DMS79 treated with DMSO at 0.1 percent for 48 hours (cell line): Measurements from ENCODE around the gene DDX3X.
"Not testable (repeated sequence)": the region's sequence is repeated elsewhere in the genome, so short reads cannot be mapped to it uniquely, and the experiment has no call there.

Experiments
- DNase-seq: peaks from one replicate; lab custom pipeline; 2025; lab: John Stamatoyannopoulos, UW

The DDX3X gene

DNA sequence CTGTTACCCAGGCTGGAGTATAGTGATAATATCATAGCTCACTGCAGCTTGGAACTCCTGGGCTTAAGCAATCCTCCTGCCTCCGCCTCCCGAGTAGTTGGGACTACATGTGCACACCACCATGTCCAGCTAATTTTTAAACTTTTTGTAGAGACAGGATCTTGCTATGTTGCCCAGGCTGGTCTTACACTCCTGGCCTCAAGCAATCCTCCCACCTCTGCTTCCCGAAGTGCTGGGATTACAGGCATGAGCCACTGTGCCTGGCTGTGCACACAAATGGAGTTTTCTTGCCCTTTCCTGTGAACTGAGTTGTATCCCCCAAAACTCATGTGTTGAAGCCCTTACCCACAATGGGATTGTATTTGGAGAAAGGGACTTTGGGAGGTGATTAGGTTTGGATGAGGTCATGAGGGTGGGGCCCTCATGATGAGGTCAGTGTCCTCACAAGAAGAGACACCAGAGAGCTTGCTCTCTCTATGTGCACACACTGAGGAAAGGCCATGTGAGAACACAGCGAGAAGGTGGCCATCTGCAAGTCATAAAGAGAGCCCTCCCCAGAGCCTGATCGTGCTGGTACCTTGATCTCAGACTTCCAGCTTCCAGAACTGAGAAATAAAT, 40.1 kb downstream of the DDX3X start:
- DNase-seq: no peak

DNA sequence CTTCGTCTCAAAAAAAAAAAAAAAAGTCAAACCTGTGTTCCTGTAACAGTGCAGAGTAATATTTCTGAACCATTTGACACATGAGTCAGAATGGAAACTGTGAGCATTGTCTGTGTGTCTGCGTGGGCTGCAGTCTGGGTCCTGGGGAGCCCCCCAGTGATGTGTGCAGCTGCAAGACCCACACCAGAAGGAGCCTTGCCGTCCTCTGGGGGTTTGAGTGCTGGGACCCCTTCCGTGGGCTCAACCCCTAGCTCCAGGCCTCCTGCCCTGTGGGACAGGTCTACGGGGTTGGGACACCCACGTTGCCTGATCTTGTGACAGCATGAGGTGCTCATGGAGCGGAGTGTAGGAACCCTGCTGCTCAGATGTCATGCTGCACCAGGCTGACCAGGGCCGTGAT, 43.7 kb downstream of the DDX3X start:
- DNase-seq: no peak

DNA sequence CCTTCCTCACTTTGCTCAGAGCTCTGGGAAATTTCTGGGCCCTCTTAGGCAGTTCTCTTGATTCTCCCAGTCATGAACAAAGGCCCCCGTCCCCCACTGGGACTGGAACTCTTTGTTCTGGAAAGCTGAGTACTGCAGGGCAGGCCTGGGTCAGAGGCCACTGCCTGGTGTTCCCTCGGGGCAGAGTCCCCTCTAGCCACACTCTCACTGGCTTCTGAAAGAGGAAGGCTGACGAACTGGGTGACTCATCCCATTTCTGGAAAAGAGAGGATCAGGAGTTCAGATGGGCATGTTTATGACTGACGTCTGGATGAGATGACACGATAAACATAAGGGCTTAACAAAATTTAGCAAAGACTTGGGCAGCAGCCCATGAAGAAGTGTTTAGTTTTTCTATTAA, 47.7 kb downstream of the DDX3X start:
- no peak for DNase-seq

DNA sequence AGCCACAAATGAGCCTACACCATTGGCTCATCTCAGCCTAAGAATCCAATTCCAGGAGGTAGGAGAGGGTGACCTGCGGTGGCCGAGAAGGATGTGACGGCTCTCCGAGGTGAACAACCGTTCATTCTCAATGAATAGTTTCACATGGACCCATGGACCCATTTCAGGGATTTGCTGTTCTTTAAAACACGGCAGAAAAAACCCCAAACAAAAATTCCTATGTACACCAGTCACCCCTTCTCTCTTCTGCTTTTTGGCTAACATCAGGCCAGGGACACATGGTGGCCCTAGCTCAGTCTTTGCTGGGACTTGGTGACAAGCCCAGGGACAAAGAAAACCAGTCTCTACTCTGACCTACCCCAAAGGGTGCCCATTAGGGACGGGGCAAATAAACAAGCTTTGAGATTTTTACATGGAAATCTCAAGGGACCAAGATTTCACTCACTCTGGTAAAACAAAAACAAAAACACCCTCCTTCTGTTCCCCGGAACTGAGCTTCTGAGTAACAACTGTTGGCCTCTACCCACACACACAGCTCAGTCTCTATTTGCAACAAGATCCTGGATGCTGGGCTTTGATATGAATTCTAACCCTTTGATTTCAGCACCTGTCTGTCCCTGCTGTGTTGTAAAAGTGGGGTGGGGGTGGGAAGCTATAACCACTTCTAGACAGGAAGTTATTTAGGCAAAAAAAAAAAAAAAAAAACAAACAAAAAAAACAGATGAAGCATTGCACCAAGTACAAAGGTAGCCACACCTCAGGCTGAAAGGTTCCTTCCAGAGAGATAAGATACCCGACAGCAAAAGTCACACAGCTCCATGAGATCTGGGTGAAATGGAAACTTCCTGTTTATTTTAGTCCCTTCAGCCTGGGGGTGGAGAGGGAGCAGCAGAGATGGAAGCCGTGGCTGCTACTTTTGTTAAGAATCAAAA, 49.0 kb downstream of the DDX3X start:
- DNase-seq: no peak

DNA sequence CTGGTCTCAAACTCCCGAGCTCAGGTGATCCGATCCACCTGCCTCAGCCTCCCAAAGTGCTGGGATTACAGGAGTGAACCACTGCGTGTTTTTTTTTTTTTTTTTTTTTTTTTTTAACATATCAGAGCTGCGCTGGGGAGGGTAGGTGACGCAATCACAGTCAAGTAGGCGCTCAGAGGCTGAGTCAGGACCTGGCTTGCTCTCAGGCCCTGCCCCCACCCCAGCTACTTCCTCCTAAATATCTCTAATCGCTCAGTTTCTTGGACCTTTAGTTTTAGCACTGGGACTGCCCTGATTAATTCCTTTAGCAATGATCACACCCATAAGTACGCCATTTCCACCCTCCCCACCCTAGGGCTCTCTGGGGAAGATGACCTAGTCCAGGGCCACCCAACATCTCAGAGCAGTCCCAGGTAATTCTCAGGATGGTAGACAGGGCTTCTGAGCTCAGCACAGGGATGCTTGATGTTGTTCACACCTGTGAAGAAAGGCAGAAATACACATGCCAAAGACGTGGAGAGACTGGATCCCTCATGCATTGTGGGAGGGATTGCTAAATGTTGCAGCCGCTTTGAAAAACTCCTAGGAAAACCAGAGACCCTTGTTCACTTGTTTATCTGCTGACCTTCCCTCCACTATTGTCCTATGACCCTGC, 50.2 kb downstream of the DDX3X start:
- DNase-seq: no peak

DNA sequence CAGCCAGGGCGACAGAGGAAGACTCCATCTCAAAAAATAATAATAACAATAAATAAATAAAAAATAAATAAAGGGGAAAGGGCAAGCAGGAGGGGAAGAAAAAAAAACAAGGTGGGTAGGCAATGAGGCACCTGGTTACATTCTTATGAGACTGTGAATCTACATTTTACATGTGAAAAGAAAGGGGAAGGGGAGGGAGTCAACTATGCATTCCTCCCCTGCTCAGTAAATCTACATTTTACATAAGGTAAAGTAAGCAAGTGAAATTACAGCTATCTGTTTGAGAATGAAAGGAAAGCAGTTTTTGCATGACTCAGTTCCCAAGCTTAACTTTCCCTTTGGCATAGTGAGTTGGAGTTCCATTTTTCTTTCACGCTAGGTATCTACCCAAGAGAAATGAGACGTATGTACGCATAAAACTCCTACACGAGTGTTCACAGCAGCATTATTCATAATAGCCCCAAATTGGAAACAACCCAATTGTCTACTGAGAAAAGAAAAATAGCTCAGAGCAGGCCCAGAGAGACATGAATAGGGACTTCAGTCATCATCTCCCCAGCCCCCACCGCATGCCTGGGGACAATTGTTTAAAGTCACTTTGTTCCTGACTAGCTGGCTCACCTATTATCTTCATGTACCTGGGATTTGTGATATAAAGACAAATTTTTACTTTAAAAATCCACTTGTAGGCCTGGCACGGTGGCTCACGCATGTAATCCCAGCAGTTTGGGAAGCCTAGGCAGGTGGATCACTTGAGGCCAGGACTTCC, 52.4 kb downstream of the DDX3X start:
- DNase-seq: no peak

DNA sequence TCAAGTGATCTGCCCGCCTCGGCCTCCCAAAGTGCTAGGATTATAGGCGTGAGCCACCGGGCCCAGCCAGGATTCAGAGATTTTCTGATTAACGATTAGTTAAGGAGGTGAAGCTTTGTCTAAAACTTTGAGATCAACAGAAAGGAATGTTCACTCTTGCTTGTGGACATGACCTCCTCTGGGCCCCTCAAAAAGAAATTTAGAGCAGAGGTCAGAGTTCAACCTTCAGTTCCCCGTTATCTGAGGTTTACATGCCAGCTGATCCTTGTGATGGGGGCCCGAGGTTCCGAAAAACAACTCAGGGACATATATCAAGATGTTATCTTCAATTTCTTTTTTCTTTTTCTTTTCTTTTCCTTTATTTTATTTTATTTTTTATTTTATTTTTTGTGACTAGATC, 54.6 kb downstream of the DDX3X start:
- no peak for DNase-seq

DNA sequence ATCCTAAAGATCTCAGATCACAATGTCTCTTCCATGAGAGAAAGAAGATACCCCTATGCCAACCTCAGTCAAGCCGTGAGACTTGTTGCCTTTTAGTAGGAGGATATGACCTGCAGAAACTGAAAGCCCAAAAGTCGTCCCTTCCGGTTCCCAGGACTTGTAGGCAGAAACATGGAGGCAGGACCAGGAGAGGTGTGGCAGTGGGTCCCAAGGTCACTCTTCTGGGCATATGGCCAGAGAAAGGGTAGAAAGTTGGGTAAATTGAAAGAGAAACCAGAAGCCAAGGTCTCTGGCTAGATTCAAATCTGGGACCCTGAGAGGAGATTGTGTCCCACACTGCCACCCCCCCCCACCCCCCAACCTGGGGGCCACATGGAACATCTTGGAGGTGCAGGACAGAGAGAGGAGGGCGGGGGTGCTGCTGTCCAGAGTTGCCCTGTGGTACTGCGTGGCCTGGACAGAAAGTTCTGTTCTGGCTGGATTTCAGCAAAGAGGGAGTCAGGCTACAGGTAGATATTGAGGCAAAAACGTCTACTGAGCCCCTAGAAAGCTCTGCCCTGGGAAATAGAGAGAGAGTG, 55.4 kb downstream of the DDX3X start:
- no peak for DNase-seq

DNA sequence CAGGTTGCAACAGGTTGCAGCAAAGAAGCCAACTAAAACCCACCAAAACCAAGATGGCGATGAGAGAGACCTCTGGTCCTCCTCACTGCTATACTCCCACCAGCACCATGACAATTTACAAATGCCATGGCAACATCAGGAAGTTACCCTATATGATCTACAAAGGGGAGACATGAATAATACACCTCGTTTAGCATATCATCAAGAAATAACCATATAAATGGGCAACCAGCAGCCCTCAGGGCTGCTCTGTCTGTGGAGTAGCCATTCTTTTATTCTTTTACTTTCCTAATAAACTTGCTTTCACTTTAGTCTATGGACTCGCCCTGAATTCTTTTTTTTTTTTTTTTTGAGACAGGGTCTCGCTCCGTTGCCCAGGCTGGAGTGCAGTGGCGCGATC, 56.6 kb downstream of the DDX3X start:
- not testable (repeated sequence) for DNase-seq

DNA sequence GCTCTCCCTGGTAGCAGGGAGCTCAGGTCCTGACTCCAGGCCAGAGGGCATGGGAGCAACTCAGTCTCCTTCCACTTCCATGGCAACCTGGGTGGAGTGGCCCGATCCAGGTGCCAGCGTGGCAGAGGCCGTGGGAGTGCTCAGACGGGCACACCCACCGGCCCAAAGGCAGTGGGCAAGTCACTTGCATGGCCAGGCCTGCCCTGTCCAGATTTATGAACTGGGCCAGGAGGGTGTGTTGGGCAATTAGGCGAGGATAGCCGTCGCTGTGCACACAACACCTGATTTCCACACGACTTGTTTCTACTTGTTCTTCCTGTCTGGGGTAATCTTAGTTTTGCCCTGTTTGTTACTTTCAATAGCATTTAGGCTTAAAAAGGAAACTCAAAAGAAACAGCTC, 57.6 kb downstream of the DDX3X start:
- DNase-seq: no peak

DNA sequence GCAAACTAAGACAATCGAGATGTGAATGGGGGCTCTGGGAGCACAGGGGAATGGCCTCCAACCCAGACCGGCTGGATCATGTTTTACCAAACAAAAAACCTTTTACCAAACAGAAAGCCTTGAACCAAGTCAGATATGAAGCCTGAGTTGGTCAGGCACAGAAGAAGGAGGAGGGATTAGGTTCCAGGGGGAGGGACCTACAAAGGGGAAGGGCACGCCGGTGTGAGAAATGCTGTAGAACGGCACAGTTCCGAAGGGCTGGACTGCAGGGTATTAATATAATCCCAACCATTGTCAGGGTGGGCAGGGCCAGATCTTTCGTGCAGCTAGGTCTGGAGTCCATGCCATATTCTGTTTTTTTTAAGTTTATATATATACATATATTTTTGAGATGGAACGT, 60.3 kb downstream of the DDX3X start:
- DNase-seq: no peak

DNA sequence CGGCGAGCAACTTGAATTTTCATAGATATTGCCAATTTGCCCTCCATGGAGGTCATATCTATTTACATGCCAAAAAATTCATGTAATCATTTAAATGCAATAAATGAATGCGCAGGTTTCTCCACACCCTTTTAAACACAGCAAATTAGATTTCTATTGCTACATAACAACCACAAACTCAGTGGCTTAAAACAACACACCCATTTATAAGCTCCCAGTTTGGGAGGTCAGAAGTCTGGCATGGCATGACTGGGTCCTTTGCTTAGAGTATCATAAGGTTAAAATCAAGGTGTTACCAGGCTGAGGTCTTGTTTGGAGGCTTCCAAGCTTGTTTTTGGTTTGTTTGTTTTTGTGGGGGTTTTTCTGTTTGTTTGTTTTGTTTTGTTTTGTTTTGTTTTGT, 63.3 kb downstream of the DDX3X start:
- DNase-seq: no peak

DNA sequence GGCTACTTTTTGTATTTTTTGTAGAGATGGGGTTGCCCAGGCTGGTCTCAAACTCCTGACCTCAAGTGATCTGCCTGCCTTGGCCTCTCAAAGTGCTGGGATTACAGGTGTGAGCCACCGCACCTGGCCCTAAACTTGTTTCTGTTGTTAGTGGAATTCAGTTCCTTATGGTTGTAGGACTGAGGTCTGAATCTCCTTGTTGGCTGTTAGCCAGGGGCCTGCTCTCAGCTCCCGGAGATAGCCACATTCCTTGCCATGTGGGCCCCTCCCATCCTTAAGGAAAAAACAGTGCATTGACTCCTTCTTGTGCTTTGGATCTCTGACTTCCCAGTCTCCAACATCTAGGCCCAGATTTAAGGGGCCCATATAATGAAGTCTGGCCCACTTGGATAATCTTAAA, 63.8 kb downstream of the DDX3X start:
- DNase-seq: no peak

DNA sequence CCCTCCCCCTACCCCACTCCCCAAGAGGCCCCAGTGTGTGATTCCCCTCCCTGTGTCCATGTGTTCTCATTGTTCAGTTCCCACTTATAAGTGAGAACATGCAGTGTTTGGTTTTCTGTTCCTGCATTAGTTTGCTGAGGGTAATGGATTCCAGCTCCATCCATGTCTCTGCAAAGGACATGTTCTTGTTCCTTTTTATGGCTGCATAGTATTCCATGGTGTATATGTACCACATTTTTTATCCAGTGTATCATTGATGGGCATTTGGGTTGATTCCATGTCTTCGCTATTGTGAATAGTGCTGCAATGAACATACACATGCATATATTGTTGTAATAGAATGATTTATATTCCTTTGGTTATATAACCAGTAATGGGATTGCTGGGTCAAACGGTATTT, 68.6 kb downstream of the DDX3X start:
- DNase-seq: not testable (repeated sequence)

DNA sequence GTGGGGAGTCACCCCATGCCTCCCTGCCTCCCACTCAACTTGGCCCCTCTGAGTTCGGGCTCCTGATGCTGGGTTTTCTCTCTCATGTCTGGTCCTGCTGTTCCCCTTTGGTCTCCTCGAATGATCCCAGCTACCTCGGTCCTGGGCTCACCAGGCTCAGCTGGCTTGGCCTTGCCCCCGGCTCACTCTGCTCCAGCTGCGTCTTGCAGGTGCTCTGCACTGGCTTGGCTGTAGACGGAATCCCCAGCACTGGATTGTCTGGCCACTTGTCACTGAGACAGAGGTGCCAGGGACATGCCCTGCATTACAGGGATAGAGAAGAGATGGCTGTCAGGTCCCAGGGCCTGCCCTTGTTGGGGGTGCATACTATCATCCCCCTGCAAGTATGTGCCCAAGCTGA, 71.6 kb downstream of the DDX3X start:
- no peak for DNase-seq

DNA sequence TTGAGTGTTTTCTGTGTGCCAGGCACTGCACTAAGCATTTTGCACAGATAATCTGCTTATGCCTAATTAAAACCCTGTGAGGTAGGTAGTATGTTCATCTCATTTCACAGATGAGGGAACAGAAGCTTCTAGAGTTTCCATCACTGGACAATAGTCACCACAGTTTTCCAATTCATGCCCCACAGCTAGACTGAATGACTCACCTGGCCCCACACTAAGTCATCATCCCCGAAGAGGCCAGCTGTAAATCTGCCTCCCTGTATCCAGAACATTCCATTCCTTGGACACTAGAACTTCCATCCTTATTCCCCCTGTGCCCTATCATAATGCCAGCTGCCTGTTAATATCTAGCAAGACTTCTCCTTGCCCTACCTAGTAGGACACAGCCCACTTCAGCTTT, 72.2 kb downstream of the DDX3X start:
- DNase-seq: no peak

DNA sequence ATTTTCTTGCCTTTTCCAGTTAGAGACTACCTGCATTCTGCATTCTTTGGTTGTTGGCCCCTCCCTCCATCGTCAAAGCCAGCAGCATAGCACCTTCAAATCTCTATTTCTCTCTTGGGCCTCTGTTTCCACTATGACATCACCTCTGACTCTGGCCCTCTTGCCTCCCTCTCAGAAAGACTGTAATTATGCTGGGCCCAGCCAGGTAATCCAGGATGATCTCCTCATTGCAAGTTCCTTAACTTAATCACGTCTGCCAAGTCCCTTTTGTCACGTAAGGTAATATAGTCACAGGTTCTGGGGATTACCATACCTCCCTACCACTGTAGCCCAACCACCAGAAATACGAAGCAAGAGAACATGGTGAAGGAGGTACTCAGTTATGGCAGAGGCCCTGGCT, 73.9 kb downstream of the DDX3X start:
- no peak for DNase-seq

DNA sequence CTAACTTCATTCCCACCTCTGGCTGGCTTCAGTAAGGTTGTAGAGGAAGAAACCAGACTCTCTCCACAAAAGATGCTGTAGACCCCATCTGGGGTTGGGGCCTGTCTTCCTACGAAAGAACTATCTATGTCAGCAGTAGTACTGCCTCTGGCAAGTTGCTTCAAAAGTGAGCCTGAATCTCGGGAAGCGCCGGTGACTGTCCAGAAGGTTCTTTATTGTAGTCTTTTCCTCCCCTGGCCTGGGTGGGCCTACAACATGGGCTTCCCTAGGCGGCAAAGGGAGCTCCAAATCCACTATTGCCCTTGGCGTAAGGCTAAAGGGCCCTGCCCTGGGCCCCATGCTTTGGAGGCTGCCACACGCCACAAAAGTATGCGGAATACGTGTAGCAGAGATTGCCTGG, 74.6 kb downstream of the DDX3X start:
- DNase-seq: no peak

DNA sequence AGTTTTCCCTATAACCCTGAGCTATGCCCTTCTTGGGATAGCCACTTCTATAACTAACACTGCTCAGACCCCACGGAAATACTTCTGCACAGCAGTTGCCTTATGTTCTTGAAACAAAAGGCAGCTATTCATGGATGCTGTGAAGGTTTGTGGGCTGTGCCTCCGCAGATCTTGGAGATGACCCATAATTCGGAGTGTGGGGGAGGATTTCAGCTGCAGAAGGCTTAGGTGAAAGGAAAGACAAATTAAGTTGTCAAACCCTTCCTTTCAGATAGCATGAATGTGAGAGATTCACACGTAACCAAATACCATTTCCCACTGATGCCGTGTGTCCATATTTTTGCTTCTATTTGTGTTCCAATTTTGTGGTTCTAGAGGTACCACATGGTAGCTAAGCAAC, 75.0 kb downstream of the DDX3X start:
- no peak for DNase-seq

DNA sequence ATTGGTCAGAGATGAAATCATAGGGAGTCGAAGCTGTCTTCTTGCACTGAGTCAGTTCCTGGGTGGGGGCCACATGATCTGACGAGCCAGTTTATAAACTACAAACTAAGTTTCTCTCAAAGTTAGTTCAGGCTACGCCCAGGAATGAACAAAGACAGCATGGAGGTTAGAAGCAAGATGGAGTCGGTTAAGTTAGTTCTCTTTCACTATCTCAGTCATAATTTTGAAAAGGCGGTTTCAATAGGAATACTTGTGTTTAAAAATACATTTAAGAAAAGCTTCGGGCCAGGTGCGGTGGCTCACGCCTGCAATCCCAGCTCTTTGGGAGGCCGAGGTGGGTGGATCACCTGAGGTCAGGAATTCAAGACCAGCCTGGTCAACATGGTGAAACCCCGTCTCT, 77.3 kb downstream of the DDX3X start:
- DNase-seq: not testable (repeated sequence)

DNA sequence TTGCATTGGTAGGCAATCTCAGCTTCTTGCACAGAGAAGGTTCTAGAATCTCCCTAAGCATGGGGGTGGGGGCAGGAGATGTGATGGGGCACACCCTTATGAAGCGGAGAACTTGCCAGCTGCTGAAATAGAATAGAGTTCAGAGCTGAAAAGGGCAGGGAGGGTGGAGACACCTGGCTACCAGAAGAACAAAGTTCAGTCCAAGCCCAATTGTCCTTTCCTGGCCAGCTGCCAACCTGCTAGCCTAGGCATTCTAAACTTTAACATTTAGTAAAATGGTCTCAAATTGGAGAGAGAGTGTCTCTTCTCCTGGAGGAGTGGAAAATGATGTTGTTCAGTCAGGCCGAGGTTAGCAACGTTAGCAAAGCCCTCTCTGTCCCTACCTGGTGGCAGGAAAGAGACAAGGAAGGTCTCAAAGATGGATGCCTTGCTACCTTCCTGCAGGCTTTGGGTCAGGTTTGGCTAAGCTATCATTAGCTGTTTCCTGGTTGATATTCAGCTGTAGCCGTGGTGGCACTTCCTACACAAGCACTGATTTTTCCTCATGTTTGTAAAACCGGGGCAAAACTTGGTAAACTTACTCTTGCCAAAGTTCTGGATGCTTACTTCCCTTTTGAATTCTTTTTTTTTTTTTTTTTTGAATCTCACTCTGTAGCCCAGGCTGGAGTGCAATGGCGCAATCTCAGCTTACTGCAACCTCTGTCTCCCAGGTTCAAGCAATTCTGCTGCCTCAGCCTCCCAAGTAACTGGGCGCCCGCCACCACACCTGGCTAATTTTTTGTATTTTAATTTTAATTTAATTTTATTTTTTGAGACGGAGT, 78.5 kb downstream of the DDX3X start:
- no peak for DNase-seq
